ENCODE results near the gene CHPF. TPM values are rescaled to one million over a fixed set of nuclear protein-coding genes. Genes with fewer than 3 reads are reported as not detected.

Gene CHPF
- total and polyA plus RNA-seq, 2 donors (not counting 1 experiment from before 2014, with no cell fraction given): 1.3 to 5.2 TPM

GRCh38 chr2:219491278-219491963, 52.2 kb downstream of the CHPF start:
- peaks cover 0 to 8% (median 0%) of the 10 kb centered on the region in 3 donors for H3K9me3 ChIP-seq (ENCODE audit: control extremely low read depth in 1 of 3, control insufficient read depth in 2 of 3, insufficient read depth in 1 of 3, low read length in 2 of 3)
- no peaks in the 10 kb centered on the region for H3K9me3 Mint-ChIP-seq (ENCODE audit: insufficient read depth)
- CTCF ChIA-PET: interaction anchor here (1.2 to 10.4 kb wide), 3 partner anchors 18 to 69 kb away, joined by 5 to 123 read pairs (median 5); no protein-coding TSS in a partner anchor
- no peak for DNase-seq
- H3K36me3 ChIP-seq (replicated peaks in 1 of 2; ENCODE audit: control extremely low read depth in 1 of 2, control insufficient read depth in 1 of 2, extremely low read depth in 1 of 2, insufficient read depth in 2 of 2, low read length in 1 of 2): no peaks in the 10 kb centered on the region
- H3K27me3 ChIP-seq (replicated peaks in 1 of 4; ENCODE audit: control extremely low read depth in 1 of 4, control insufficient read depth in 3 of 4, insufficient read depth in 4 of 4, low read length in 3 of 4): peaks cover 0 to 60% (median 26%) of the 10 kb centered on the region in 4 experiments
- ATAC-seq (ENCODE audit: low read depth): no peak
- H3K79me2 ChIP-seq (ENCODE audit: control insufficient read depth, insufficient read depth, low read length): no peaks in the 10 kb centered on the region
- H3K27ac Mint-ChIP-seq: no peak overlapping the region
- TF ChIP-seq, protein P1, sequence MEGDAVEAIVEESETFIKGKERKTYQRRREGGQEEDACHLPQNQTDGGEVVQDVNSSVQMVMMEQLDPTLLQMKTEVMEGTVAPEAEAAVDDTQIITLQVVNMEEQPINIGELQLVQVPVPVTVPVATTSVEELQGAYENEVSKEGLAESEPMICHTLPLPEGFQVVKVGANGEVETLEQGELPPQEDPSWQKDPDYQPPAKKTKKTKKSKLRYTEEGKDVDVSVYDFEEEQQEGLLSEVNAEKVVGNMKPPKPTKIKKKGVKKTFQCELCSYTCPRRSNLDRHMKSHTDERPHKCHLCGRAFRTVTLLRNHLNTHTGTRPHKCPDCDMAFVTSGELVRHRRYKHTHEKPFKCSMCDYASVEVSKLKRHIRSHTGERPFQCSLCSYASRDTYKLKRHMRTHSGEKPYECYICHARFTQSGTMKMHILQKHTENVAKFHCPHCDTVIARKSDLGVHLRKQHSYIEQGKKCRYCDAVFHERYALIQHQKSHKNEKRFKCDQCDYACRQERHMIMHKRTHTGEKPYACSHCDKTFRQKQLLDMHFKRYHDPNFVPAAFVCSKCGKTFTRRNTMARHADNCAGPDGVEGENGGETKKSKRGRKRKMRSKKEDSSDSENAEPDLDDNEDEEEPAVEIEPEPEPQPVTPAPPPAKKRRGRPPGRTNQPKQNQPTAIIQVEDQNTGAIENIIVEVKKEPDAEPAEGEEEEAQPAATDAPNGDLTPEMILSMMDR (IDR thresholded peaks at IDR 0.05): no peak
- TF ChIP-seq EZH2 (IDR thresholded peaks at IDR 0.05; ENCODE audit: borderline replicate concordance, insufficient read depth, low read depth, low read length, poor library complexity, severe bottlenecking): no peak
- peaks cover 53% of the 10 kb centered on the region for H3K27me3 Mint-ChIP-seq
- no peak overlapping the region for H3K9ac ChIP-seq (ENCODE audit: low read length)
- intact Hi-C loops (cut with micrococcal nuclease): no loop called here
- H3K4me2 ChIP-seq (replicated peaks; ENCODE audit: low read depth, low read length, poor library complexity, severe bottlenecking): no peak overlapping the region
- POLR2A ChIA-PET: no interaction called here
- 85% methylated on average over 9 of the region's 14 CpGs for WGBS (ENCODE audit: insufficient coverage)
- H3K4me3 ChIP-seq (ENCODE audit: control extremely low read depth in 1 of 5, extremely low read depth in 1 of 5, insufficient read depth in 1 of 5, low read depth in 2 of 5, low read length in 4 of 5): no peak overlapping the region
- peaks cover 5% of the 10 kb centered on the region for H3K4me1 Mint-ChIP-seq
- H4K20me1 ChIP-seq (ENCODE audit: control insufficient read depth, insufficient read depth, low read length, poor library complexity, severe bottlenecking): no peaks in the 10 kb centered on the region
- H3K27ac ChIP-seq (ENCODE audit: low read length in 2 of 2): no peak overlapping the region
- no peak overlapping the region for H2AFZ ChIP-seq (ENCODE audit: insufficient read depth, low read depth, low read length, poor library complexity, severe bottlenecking)
- no peak overlapping the region for H3K4me3 Mint-ChIP-seq
- peaks cover 9 to 14% of the 10 kb centered on the region in 2 donors for H3K4me1 ChIP-seq (ENCODE audit: control insufficient read depth in 2 of 2, insufficient read depth in 2 of 2, low read length in 2 of 2)

GRCh38 chr2:219490600-219491130, 52.9 kb downstream of the CHPF start:
- TF ChIP-seq, protein P1 (IDR thresholded peaks at IDR 0.05): no peak
- TF ChIP-seq EZH2 (IDR thresholded peaks at IDR 0.05; ENCODE audit: borderline replicate concordance, insufficient read depth, low read depth, low read length, poor library complexity, severe bottlenecking): no peak
- Histone ChIP-seq H4K20me1 (ENCODE audit: control insufficient read depth, insufficient read depth, low read length, poor library complexity, severe bottlenecking) (no peaks in the 10 kb centered on the region), H3K79me2 (ENCODE audit: control insufficient read depth, insufficient read depth, low read length) (no peaks in the 10 kb centered on the region), H3K4me3 (ENCODE audit: control extremely low read depth in 1 of 5, extremely low read depth in 1 of 5, insufficient read depth in 1 of 5, low read depth in 2 of 5, low read length in 4 of 5) (no peak overlapping the region), H3K9ac (ENCODE audit: low read length) (no peak overlapping the region), H2AFZ (ENCODE audit: insufficient read depth, low read depth, low read length, poor library complexity, severe bottlenecking) (no peak overlapping the region), H3K36me3 (replicated peaks in 1 of 2; ENCODE audit: control extremely low read depth in 1 of 2, control insufficient read depth in 1 of 2, extremely low read depth in 1 of 2, insufficient read depth in 2 of 2, low read length in 1 of 2) (no peaks in the 10 kb centered on the region), H3K4me2 (replicated peaks; ENCODE audit: low read depth, low read length, poor library complexity, severe bottlenecking) (no peak overlapping the region), H3K27ac (ENCODE audit: low read length in 2 of 2) (no peak overlapping the region), H3K4me1 (ENCODE audit: control insufficient read depth in 2 of 2, insufficient read depth in 2 of 2, low read length in 2 of 2) (peaks cover 4 to 6% of the 10 kb centered on the region in 2 donors), H3K27me3 (replicated peaks in 1 of 4; ENCODE audit: control extremely low read depth in 1 of 4, control insufficient read depth in 3 of 4, insufficient read depth in 4 of 4, low read length in 3 of 4) (peaks cover 0 to 60% (median 26%) of the 10 kb centered on the region in 4 experiments), H3K9me3 (ENCODE audit: control extremely low read depth in 1 of 3, control insufficient read depth in 2 of 3, insufficient read depth in 1 of 3, low read length in 2 of 3) (peaks cover 0 to 2% (median 0%) of the 10 kb centered on the region in 3 donors)
- POLR2A ChIA-PET: no interaction called here
- CTCF ChIA-PET: interaction anchor here (2.1 to 10.4 kb wide), 2 partner anchors 19 to 39 kb away, joined by 5 to 123 read pairs; no protein-coding TSS in a partner anchor
- 94% methylated on average over 5 of the region's 10 CpGs for WGBS (ENCODE audit: insufficient coverage)
- peaks cover 56% of the 10 kb centered on the region for H3K27me3 Mint-ChIP-seq
- no peaks in the 10 kb centered on the region for H3K9me3 Mint-ChIP-seq (ENCODE audit: insufficient read depth)
- H3K4me3 Mint-ChIP-seq: no peak overlapping the region
- DNase-seq (no peak), ATAC-seq (ENCODE audit: low read depth) (no peak)
- no peak overlapping the region for H3K27ac Mint-ChIP-seq
- H3K4me1 Mint-ChIP-seq: peaks cover 2% of the 10 kb centered on the region
- intact Hi-C loops (cut with micrococcal nuclease): no loop called here

Data from B cell (primary cell).